ENCODE measurements around the gene GLO1.
A peak's percentile ranks its signal among the peaks of the same experiment; 100 is the strongest.

The GLO1 gene

DNA sequence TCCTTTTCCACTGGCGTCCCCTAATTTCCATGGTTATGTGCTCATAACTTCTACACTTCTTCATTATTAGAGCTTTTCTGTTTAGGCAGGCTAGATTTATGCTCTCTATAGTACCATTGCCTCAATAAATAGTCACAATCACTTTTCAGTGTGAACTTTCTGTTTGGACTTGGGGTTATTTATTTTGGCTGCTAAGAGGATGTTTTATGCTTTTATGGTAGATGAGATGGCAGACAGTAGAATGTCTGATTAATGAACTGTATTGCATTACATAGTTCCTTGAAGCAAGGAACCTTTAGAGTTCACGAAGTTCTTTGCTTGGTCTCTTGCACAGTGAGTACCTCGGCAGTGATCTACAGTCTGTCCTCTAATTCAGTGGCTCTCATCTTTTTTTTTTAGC, 19.1 kb upstream of the GLO1 start:
- no peaks in the 10 kb centered on the region for H3K4me1 ChIP-seq (ENCODE audit: insufficient read depth, low read length)
- H2AFZ ChIP-seq (ENCODE audit: low read depth, low read length), result no peak overlapping the region
- no peak overlapping the region for H3K9ac ChIP-seq (ENCODE audit: low read depth, low read length)
- TF ChIP-seq EZH2 (IDR thresholded peaks at IDR 0.05; ENCODE audit: borderline replicate concordance, low read depth, low read length, severe bottlenecking) (no peak), CTCF (IDR thresholded peaks at IDR 0.05; ENCODE audit: borderline replicate concordance, extremely low read depth, low read length, poor library complexity, severe bottlenecking) (no peak)
- no peak overlapping the region for H3K4me2 ChIP-seq (ENCODE audit: insufficient read depth, low read length)
- ATAC-seq (ENCODE audit: insufficient read depth, low read depth) (no peak), DNase-seq (no peak)
- H3K9me3 ChIP-seq (ENCODE audit: insufficient read depth, low read length, severe bottlenecking), result no peaks in the 10 kb centered on the region
- no peaks in the 10 kb centered on the region for H4K20me1 ChIP-seq (ENCODE audit: insufficient read depth, low read length)
- no peak overlapping the region for H3K4me3 ChIP-seq (ENCODE audit: low read depth in 1 of 2, low read length in 2 of 2)
- no peak overlapping the region for H3K27ac ChIP-seq (ENCODE audit: low read length)
- H3K79me2 ChIP-seq (ENCODE audit: insufficient read depth, low read length), result no peaks in the 10 kb centered on the region
- H3K27me3 ChIP-seq (ENCODE audit: insufficient read depth, low read length, poor library complexity), result peaks cover 2% of the 10 kb centered on the region
- H3K36me3 ChIP-seq (ENCODE audit: insufficient read depth, low read length), result no peaks in the 10 kb centered on the region

- no peak overlapping the region for H3K9ac ChIP-seq (ENCODE audit: low read depth, low read length)
- no peaks in the 10 kb centered on the region for H3K79me2 ChIP-seq (ENCODE audit: insufficient read depth, low read length)
- no peak overlapping the region for H3K27ac ChIP-seq (ENCODE audit: low read length)
- H3K4me2 ChIP-seq (ENCODE audit: insufficient read depth, low read length), result no peak overlapping the region
- DNase-seq, result no peak
- no peak overlapping the region for H3K4me3 ChIP-seq (ENCODE audit: low read depth in 1 of 2, low read length in 2 of 2)
- TF ChIP-seq EZH2 (IDR thresholded peaks at IDR 0.05; ENCODE audit: borderline replicate concordance, low read depth, low read length, severe bottlenecking) (no peak), CTCF (IDR thresholded peaks at IDR 0.05; ENCODE audit: borderline replicate concordance, extremely low read depth, low read length, poor library complexity, severe bottlenecking) (peak; percentile 13)
- H2AFZ ChIP-seq (ENCODE audit: low read depth, low read length), result no peak overlapping the region
- no peaks in the 10 kb centered on the region for H3K4me1 ChIP-seq (ENCODE audit: insufficient read depth, low read length)
- no peaks in the 10 kb centered on the region for H3K9me3 ChIP-seq (ENCODE audit: insufficient read depth, low read length, severe bottlenecking)
- H3K27me3 ChIP-seq (ENCODE audit: insufficient read depth, low read length, poor library complexity), result peaks cover 4% of the 10 kb centered on the region
- no peaks in the 10 kb centered on the region for H3K36me3 ChIP-seq (ENCODE audit: insufficient read depth, low read length)
- ATAC-seq (ENCODE audit: insufficient read depth, low read depth), result no peak
- no peaks in the 10 kb centered on the region for H4K20me1 ChIP-seq (ENCODE audit: insufficient read depth, low read length)
Observed at GRCh38 chr6:38720295-38720694, 17.4 kb upstream of the GLO1 start.

GRCh38 chr6:38719358-38719757, 16.4 kb upstream of the GLO1 start:
- H3K27me3 ChIP-seq (ENCODE audit: insufficient read depth, low read length, poor library complexity), result peaks cover 4% of the 10 kb centered on the region
- TF ChIP-seq CTCF (IDR thresholded peaks at IDR 0.05; ENCODE audit: borderline replicate concordance, extremely low read depth, low read length, poor library complexity, severe bottlenecking) (no peak), EZH2 (IDR thresholded peaks at IDR 0.05; ENCODE audit: borderline replicate concordance, low read depth, low read length, severe bottlenecking) (no peak)
- DNase-seq, result no peak
- no peak overlapping the region for H3K27ac ChIP-seq (ENCODE audit: low read length)
- H3K79me2 ChIP-seq (ENCODE audit: insufficient read depth, low read length), result no peaks in the 10 kb centered on the region
- H3K4me3 ChIP-seq (ENCODE audit: low read depth in 1 of 2, low read length in 2 of 2), result no peak overlapping the region
- no peaks in the 10 kb centered on the region for H3K36me3 ChIP-seq (ENCODE audit: insufficient read depth, low read length)
- no peaks in the 10 kb centered on the region for H3K4me1 ChIP-seq (ENCODE audit: insufficient read depth, low read length)
- H3K9ac ChIP-seq (ENCODE audit: low read depth, low read length), result no peak overlapping the region
- H3K9me3 ChIP-seq (ENCODE audit: insufficient read depth, low read length, severe bottlenecking), result no peaks in the 10 kb centered on the region
- H4K20me1 ChIP-seq (ENCODE audit: insufficient read depth, low read length), result no peaks in the 10 kb centered on the region
- H3K4me2 ChIP-seq (ENCODE audit: insufficient read depth, low read length), result no peak overlapping the region
- no peak overlapping the region for H2AFZ ChIP-seq (ENCODE audit: low read depth, low read length)
- no peak for ATAC-seq (ENCODE audit: insufficient read depth, low read depth)

DNA sequence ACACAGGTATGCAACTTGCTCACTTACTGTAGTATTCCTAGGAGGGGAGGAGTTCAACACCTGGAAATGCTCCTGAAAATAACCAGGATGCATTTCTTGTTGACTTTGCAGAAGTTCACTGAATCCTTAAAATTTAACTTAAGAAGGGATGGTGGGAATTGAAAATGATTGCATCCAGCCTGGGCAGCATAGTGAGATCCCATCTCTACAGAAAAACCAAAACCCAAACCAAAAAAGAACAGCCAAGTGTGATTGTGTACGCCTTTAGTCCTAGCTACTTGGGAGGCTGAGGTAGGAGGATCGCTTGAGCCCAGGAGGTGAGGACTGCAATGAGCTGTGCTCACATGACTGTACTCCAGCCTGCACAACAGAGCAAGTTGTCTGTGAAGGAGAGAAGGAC, 13.9 kb upstream of the GLO1 start:
- no peaks in the 10 kb centered on the region for H4K20me1 ChIP-seq (ENCODE audit: insufficient read depth, low read length)
- no peaks in the 10 kb centered on the region for H3K79me2 ChIP-seq (ENCODE audit: insufficient read depth, low read length)
- DNase-seq (no peak), ATAC-seq (ENCODE audit: insufficient read depth, low read depth) (no peak)
- no peaks in the 10 kb centered on the region for H3K9me3 ChIP-seq (ENCODE audit: insufficient read depth, low read length, severe bottlenecking)
- H3K27ac ChIP-seq (ENCODE audit: low read length), result no peak overlapping the region
- no peak overlapping the region for H3K4me3 ChIP-seq (ENCODE audit: low read depth in 1 of 2, low read length in 2 of 2)
- peaks cover 4% of the 10 kb centered on the region; the same call in 1 of the 2 replicates for H3K4me1 ChIP-seq (ENCODE audit: insufficient read depth, low read length)
- no peak overlapping the region for H2AFZ ChIP-seq (ENCODE audit: low read depth, low read length)
- no peak overlapping the region for H3K4me2 ChIP-seq (ENCODE audit: insufficient read depth, low read length)
- no peaks in the 10 kb centered on the region for H3K36me3 ChIP-seq (ENCODE audit: insufficient read depth, low read length)
- no peak for TF ChIP-seq CTCF (IDR thresholded peaks at IDR 0.05; ENCODE audit: borderline replicate concordance, extremely low read depth, low read length, poor library complexity, severe bottlenecking)
- TF ChIP-seq EZH2 (IDR thresholded peaks at IDR 0.05; ENCODE audit: borderline replicate concordance, low read depth, low read length, severe bottlenecking), result no peak
- H3K27me3 ChIP-seq (ENCODE audit: insufficient read depth, low read length, poor library complexity), result peaks cover 4% of the 10 kb centered on the region
- no peak overlapping the region for H3K9ac ChIP-seq (ENCODE audit: low read depth, low read length)
